Activated CD4-positive, alpha-beta T cell treated with anti-CD3 and anti-CD28 coated beads, Interleukin-10, Interleukin-2, amounts not matched to agents 100 ng/mL and 50 ng/mL, durations not matched to agents 16 hours and 8 hours (primary cell): ENCODE data around the gene DGCR6.
A peak's percentile ranks its signal among the peaks of the same experiment; 100 is the strongest.
"Not testable (repeated sequence)": the region's sequence is repeated elsewhere in the genome, so short reads cannot be mapped to it uniquely, and the experiment has no call there.

Source experiments
- DNase-seq: peaks from one replicate; pipeline ENCODE4 v3.0.0-alpha.2; 2020

Gene DGCR6

DNA sequence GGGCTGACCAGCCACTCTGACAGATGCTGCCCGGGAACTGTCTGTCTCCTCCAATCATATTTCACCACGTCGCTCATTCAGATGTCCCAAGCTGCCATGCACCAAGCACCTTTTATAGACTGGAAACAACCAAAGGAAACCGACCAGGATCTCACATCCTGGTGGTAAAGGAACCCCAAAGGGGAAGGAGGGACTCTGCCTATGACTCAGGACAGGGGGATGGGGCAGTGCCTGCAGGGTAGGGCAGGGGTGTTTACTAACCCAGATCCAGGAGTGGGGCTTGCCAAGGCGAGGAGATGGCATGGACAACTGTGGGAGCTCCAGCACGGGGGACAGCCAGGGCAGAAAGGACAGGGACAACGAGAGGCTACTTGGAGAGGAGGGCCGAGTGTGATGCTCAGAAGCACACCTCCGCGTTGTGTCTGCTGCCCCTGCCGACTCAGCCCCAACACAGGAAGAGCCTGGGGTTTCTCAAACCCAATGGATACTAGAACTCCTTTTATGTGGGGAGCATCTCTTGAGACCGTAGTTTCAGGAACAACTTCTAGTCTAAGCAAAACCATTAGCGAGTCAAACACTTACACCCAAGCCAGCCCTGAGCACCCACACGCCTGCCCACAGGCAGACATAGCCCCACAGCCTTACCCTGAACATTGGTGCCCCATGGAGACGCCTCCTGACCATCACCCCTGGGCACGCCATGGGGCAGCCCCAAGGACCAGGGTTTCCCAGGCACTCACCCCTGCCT lies 26.0 kb downstream of the DGCR6 start:
- DNase-seq: no peak

DNA sequence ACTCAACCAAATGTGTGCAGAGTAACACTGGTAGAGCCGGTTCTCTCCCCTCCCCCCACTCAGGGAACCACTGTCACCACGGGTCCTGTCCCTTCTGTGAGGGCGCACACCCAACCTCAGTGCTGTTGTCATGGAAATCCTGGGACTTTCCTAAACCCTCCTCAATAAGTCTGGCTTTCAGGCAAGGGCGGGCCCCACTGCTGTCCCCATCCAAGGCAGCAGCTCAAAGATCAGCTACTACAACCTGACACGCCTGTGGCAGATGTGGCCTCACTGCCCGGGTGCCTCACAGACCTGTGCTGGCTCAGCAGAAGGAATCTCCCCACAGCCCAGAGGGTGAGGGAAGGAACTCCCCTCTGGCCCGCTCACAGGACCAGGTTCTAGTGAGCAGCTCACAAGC lies 27.8 kb downstream of the DGCR6 start:
- no peak for DNase-seq

DNA sequence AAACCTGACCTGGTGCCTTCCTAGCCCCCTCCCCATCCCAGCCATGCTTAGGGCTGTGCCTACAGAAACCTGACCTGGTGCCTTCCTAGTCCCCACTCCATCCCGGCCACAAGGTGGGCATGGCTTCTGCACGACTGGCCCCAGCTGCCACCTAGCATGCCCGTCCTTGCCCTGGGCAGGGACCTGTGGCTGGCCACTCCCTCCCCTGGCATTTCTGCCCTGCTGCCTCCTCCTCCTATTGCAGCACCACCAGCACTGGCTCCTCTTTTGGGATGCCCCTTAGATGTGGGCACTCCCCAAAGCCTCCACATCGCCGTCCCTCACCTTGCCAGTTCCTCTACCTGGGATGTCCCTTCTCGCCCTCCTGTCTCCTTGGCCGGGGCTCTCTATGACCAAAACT lies 28.6 kb downstream of the DGCR6 start:
- DNase-seq: not testable (repeated sequence)

DNA sequence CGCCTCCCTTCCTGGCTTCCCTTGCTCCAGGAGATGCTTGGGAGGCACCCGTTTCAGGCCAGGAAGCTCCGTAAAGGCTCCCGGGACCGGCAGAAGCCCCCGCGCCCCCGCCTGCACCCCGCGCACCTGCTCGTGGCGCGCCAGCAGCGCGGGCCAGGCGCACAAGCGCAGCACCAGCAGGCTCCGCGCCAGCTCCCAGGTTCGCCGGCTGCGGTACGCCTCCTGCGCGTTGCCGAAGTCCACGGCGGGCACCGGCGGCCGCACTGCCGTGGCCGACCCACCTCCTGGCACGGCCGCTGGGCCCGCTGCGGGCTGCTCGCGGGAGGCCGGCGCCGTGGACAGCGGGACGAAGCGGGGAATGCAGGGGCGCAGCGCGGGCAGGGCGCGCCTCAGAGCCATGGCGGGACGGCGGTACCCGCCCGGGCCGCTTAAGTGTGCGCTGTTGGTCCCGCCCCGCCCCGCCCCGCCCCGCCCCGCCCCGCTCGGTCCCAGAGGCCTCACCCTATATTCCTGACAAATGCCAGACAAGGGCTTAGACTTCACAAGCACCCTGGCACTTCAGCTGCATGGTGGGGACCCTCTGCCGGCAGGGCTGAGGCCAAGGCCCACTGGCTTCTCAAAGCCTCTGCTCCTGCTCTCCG lies 29.9 kb downstream of the DGCR6 start, which contains the start of gene PRODH:
Gene PRODH, minus strand, starts transcription at position 405 of the 641 bp plus-strand sequence. Its CDS starts 6 bp downstream, at position 399.
- no peak for DNase-seq

DNA sequence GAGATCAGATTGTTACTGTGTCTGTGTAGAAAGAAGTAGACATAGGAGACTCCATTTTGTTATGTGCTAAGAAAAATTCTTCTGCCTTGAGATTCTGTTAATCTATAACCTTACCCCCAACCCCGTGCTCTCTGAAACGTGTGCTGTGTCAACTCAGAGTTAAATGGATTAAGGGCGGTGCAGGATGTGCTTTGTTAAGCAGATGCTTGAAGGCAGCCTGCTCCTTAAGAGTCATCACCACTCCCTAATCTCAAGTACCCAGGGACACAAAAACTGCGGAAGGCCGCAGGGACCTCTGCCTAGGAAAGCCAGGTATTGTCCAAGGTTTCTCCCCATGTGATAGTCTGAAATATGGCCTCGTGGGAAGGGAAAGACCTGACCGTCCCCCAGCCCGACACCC lies 32.6 kb downstream of the DGCR6 start:
- not testable (repeated sequence) for DNase-seq

DNA sequence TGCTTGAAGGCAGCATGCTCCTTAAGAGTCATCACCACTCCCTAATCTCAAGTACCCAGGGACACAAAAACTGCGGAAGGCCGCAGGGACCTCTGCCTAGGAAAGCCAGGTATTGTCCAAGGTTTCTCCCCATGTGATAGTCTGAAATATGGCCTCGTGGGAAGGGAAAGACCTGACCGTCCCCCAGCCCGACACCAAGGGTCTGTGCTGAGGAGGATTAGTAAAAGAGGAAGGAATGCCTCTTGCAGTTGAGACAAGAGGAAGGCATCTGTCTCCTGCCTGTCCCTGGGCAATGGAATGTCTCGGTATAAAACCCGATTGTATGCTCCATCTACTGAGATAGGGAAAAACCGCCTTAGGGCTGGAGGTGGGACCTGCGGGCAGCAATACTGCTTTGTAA lies 41.0 kb downstream of the DGCR6 start:
- not testable (repeated sequence) for DNase-seq

DNA sequence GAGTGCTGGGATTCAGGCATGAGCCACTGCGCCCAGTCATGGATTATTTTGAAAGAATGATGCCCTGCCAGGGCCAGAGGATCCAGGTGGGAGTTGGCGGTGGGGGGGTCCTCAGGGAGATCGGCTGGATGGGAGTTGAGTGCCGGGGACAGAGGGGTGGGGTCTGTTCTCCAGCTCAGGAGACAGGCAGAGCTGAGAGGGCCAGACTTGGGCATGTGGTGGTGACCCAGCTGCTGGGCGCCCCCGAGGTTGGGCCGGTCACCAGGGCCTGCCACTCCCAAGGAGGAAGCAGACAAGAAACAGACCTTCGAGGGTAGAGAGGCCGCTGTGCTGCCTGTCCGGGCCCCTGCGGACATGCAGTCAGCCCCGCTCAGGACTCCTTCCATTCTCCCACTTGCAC lies 41.8 kb downstream of the DGCR6 start:
- DNase-seq: no peak

DNA sequence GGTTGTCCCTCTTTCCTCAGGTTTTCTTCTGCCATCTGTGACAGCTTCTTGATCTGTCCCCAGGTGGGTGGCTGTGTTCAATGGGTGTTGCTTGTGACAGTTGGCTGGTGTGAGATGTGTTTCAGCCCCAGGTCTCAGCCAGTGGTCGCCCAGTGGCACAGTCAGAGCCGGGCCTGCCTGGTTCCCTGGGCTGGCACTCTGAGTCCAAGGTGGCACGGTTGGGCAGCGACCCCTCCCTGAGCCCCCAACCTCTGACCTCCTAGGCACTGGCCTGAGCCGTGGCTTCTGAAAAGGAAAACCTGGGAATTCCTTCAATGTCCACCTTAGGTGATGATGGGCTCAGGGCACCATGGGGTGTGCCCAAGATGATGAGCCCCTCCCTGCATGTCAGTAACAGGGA lies 44.0 kb downstream of the DGCR6 start:
- DNase-seq: no peak

DNA sequence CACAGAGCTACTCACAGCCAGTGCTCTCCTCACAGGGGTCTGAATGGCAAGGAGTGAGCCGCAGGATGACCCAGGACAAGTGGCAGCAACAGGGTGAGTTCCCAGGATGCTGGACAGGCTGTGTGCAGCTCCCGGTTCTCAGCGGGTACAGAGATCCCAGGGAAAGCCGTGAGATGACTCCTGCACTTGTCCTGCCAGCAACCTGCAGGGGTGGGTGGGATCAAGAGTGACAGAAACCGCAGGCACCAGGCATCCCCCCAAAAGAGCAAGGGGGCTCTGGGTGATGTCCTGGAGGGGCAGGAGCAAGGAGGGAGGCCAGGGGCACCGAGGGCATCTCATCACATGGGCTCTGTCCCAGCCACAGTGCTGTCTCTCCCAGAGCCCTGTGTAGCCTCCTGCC lies 45.9 kb downstream of the DGCR6 start:
- DNase-seq: no peak

DNA sequence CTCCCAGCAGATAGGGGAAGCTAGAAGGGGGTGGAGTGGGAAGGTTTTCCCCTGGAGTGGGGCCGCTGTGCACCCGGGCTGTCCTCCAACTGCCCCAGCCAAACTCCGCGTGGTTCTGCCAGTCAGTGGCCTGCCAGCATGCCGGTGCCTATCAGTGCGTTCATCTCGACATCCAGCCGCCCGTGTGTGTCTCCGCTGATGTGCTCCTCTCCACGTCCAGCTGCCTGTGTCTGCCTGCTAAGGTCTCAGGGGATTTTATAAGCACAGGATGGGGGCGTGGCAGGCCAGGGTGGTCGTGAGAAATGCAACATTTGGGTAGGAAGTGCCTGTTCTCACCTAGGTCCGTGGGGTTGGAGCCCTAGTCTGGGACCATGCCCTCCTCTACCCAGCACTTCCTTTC lies 47.0 kb downstream of the DGCR6 start:
- DNase-seq: not testable (repeated sequence)

DNA sequence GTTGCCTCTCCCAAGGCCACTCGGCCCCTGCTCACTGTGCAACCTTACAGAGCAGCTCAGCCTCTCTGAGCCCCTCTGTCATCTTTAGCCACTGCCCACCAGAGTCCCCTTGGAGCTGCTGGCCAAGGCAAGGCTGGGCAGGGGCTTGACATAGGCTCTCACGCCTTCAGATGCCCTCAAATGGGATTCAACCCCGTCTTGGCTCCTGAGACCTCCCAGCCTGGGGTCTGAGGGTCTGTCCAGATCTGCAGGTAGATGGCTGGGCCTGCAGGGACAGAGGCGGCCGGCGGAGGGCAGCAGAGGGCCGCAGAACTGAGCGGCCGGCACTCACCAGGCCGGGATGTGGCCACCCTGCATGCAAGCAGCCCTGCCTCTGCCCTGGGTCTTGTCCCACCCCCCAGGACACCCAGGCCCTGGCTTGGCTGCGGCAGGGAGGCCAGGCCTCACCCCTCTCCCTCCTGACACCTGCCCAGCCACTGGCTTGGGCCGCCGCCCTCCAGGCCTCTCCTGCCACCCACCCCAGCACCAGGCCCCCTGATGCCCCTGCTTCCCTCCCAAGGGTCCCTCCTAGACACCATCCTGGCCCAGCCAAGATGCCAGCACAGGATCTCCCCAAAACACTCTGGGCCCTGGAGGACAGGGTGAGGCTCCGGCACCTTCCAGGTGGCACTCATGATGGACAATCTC lies 48.3 kb downstream of the DGCR6 start:
- DNase-seq: peak; percentile 59

DNA sequence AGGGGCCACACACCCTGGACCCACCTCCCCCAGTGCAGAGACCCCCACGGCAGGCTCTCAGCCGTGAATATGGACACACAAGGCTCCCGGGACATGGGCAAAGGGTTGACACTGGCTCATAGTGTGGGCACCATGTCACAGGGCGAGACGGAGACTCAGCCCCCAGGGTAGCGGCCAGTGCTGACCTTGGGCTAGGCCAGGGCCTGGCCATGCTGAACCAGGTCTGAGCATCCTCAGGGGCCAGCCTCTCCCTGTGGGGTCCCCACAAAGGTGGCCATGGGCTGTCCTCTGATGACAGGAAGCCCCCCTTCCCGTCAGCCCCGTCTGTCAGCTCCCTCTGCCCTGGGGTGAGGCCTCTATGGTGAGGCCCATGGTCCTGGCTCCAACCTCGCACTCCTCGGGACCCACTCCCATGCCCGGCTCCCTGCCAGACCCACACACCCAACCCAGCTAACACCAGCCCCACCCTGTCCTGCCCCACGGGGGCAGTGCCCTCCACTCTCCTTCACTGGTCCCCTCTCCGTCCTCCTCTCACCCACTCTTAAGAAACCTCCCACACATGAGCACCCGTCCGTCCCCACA lies 49.0 kb downstream of the DGCR6 start:
- no peak for DNase-seq

DNA sequence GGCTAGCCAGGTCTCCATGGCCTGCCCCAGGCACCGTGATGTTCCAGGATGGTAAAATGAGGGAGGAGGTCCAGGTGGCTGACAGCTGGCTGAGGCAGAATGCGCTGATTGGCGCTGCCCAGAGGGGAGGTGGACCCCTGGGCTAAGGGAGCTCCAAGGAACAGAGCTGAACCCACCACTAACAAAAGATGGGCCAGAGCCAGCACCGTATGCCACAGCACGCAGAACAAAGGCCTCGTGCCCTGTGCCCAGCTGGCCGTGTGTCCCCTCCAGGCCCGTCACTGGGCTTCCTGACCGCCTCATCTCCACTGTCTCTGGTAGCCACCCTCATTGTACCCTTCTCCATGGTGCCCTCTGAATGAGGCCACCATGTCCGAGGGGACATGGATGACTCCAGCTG lies 49.6 kb downstream of the DGCR6 start:
- DNase-seq: no peak

DNA sequence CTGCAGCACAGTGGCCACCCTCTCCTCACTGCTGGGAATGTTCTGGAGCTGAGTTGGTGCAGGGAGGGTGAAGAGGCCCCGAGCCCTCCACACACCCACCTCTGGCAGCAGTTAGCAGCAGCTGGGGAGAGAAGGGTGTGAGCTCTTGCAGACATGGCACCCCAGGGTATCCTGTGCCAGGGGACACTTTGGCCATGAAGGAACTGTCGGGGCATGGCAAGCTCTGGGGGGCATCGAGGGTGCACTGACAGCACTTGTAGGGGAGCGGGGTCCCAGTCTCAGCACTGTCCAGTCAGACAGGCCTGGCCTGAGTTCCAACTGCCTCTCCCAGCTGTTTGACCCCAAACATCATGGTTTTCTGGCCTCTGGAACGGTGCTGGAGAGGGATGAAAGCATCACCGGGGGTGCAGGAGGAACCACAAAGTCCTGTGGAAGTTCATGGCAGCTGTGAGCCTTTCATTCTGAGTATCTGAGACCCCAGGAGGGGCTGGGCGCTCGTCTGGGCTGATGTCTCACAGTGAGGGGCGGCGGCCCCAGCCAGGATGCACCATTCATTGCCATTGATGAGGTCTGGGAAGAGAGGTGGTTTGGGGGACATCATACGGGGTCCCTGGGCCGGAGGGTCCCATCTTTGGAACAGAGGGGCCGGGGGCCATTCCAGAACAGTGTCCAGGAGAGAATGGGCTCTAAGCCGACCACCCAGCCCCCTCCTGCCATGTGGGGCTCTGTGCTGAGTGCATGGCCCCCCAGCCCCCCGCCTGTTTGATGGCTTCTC lies 50.2 kb downstream of the DGCR6 start:
- DNase-seq: not testable (repeated sequence)

DNA sequence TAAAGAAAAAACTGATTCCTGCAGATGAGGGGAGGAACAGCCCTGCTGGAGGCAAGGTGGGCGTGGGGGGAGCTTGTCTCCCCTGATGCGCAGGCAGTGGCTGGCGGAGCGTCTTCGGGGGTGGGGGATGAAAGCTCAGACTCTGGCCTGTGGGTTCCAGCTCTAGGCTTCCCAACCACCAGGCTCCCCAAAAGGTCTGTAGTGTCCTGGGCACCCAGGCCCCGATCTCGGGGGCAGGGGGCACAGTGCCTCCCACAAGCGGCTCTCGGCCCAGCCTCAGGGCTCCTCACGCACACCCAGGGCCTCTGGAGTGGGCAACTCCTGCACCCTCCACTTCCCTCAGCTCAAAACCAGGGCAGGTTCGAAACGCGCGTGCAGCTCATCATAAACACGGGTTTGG lies 50.8 kb downstream of the DGCR6 start:
- not testable (repeated sequence) for DNase-seq

DNA sequence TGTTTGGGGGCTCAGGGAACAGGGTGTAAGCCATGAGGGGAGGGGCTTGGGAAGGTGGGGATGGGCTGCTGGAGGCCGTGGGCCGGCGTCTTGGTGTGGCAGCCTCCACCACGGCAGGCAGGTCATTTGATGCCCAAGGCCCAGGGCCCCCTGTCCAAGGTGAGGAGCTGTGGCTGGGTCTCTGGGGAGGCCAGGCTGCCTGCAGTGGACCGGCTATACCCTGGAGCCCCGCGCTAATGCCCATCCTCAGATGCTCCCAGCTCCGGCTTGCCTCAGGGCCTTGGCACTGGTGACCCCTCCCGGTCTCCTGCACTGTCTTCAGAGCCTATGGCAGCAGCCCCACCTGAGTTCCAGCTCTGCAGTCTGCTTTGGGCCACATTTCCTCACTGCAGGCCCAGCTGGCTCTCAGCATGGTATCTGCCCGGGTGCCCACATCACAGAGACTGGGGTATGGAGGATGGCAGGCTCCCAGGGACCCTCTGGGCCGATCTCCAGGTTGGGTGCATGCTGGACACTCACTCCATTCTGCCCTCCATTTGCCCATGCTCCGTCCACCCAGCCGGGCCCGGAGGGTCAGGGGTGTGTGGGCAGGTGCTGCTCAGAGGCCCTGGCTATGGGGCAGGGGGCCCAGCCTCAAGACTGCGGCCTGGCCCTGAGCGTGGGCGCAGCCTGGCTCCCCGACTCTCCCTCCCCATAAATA lies 51.7 kb downstream of the DGCR6 start:
- DNase-seq: not testable (repeated sequence)

DNA sequence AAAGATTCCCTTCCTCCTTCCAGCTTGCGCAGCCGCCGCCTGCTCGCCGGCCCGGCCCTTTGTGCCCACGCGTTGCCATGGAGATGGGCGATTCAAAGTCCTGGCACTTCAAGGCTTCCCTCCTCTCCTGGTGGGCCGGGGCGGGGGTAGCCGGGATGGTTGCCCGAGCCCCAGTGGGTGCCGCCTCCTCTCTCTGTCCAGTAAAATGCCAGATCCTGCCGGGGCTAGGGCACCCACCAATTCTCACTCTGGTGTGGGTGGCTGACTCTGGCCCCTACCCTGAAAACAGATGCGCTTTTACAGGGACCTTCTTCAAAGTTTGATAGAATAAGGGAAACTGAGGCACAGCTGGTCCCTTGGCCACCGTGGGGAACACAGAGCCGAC lies 52.2 kb downstream of the DGCR6 start:
- not testable (repeated sequence) for DNase-seq

DNA sequence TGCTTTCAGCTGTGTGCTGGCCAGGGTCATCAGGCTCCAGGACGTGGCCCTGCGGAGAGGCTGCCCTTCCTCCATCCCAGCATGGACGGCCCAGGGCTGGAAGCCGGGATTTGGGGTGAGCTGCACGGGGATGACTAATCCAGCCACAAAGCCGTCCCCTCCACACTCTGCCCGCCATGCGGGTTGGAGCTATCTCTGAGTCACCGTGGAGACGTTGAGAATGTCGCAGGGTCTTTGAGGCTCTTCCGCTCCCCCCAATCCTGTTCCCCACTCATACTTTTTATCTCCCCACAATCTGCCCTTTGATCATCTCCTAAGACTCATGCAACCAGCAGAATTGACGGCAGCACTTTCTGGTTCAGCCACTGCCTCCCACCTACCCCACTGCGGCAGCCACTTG lies 52.6 kb downstream of the DGCR6 start:
- not testable (repeated sequence) for DNase-seq

DNA sequence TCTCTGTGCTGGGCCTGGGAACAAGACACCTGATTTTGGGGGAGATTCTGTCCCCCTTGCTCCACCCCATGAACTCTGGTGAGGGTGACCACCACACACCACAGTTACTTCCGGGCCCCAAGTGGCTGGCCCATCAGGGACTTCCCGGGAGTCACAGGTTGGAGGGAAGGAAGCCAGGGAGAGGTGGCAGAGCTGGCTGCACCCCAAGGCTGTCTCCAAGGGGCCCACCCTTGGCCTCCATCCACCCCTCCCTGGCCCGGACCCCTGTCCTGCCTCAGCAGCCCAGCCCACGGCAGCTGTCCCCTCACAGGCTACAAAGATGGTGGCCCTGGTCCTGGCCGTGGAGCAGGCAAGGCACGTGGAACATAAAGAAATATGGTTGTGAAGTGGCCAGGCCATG lies 53.1 kb downstream of the DGCR6 start:
- DNase-seq: not testable (repeated sequence)

DNA sequence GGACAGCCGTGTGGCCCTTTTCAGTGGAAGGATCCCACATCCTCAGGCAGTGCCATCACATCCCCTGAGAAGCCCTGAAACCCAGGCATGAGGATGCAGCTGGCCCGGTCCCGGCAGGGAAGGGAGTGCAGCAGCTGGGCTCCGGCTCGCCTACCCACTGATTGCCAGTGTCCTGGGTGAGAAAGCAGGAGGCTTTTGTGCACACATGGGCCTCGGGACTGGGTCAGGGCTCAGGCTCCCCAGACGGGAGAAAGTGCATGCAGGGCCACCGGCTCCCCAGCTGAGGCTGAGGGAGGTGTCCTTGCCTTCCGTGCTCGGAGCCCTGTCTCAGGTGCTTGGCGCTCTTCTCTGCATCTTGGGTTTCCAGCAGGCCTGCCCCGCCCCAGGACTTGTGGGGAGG lies 53.6 kb downstream of the DGCR6 start:
- not testable (repeated sequence) for DNase-seq

DNA sequence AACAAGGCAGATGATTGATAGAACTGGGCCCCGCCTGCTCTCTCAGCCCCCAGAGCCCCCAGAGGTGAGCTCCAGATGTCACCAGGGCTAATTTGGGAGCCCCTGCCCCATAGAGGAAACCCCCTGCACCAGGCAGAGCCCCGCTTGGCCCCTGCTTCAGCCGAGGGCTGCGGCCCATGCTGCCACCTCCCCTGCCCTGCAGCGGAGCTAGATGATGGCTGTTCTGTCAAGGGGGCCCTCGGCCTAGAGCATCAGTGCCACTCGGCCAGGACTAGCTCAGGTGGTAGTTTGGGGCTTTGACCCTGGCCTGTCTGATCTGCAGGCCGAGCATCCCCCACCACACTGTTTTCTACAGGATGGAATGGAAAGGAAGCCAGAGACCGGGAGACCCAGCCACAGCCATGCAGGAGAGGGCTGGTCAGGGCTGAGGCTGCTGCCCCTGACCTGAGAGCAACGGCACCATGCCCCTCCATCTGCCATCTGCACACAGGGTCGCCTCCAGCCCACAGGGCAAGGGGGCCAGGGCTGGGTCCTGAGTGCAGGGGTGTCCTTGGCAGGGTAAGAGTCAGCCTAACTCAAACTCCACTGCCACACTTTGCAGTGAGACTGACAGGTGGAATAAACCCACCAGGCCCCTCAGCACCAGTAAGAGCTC lies 54.2 kb downstream of the DGCR6 start:
- DNase-seq: not testable (repeated sequence)

DNA sequence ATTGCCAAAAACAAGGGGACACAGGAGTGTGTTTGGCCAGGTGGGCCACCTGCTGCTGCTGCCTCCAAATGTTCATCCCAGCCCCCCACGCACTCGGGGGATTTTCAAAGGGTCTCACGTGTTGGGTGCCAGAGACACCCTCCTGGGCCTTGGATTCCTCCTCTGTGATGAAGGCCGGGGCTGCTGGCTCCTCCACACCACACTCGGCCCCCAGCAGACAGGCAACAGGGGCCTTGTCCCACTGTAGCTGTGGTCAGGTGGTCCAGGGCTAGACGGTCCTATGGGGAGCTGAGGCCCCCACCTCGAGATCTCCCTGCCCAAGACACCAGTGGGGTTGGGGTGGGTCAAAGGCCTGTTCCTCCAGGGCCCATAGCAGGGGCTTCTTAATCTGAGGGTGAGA lies 55.1 kb downstream of the DGCR6 start:
- not testable (repeated sequence) for DNase-seq
